ENCODE data around the gene ORM2. TPM values are rescaled to one million over a fixed set of nuclear protein-coding genes. Genes with fewer than 3 reads are reported as not detected.

ORM2 gene
- polyA plus RNA-seq, 1 of the 3 experiments (the other 2 are of a cell fraction): not detected

- Histone ChIP-seq H3K9me2 (no peaks in the 10 kb centered on the region), H3K27ac (ENCODE audit: low read depth in 2 of 2, low read length in 1 of 2) (no peak overlapping the region)
- CTCF ChIA-PET: interaction anchor here (0.7 to 1.1 kb wide), 3 partner anchors 27 to 73 kb away, joined by 3 to 4 read pairs (median 3); no protein-coding TSS in a partner anchor
Measured at GRCh38 chr9:114336699-114337395, 7.2 kb downstream of the ORM2 start.

GRCh38 chr9:114338187-114338586 is 8.5 kb downstream of the ORM2 start:
- ChIA-PET CTCF (interaction anchor here (0.6 to 0.9 kb wide), 3 partner anchors 27 to 316 kb away, joined by 3 read pairs; no protein-coding TSS in a partner anchor), POLR2A (no interaction called here)
- Histone ChIP-seq H4K20me1 (ENCODE audit: insufficient read depth) (no peaks in the 10 kb centered on the region), H3F3A (replicated peaks; ENCODE audit: insufficient read depth) (no peaks in the 10 kb centered on the region), H3K36me3 (replicated peaks in 1 of 2; ENCODE audit: control insufficient read depth in 1 of 2, insufficient read depth in 2 of 2, low read length in 1 of 2) (no peaks in the 10 kb centered on the region), H3K4me1 (ENCODE audit: control insufficient read depth in 1 of 2, insufficient read depth in 2 of 2, low read depth in 1 of 2, low read length in 1 of 2) (peaks cover 0 to under 1% of the 10 kb centered on the region in 2 experiments; a peak in 1 of 4 replicates), H3K9me3 (no peaks in the 10 kb centered on the region), H3K27ac (ENCODE audit: low read depth in 2 of 2, low read length in 1 of 2) (no peak overlapping the region), H2AFZ (ENCODE audit: low read depth) (no peak overlapping the region), H3K9me2 (no peaks in the 10 kb centered on the region), H3K9ac (no peak overlapping the region), H3K79me2 (ENCODE audit: insufficient read depth) (no peaks in the 10 kb centered on the region), H3K4me3 (ENCODE audit: low read depth in 2 of 2, low read length in 1 of 2) (no peak overlapping the region), H3K4me2 (no peak overlapping the region), H3K27me3 (ENCODE audit: insufficient read depth) (no peaks in the 10 kb centered on the region)
- 79% methylated on average over 2 of the region's 2 CpGs for WGBS (ENCODE audit: low lambda C conversion rate)
- no peak for DNase-seq
- no peak for TF ChIP-seq YY1 (IDR thresholded peaks at IDR 0.05; ENCODE audit: low read depth)
- TF ChIP-seq CTCF (IDR thresholded peaks at IDR 0.05): no peak
- no peak for TF ChIP-seq PBX3 (IDR thresholded peaks at IDR 0.05)
- TF ChIP-seq RAD21 (IDR thresholded peaks at IDR 0.05; ENCODE audit: low read length): no peak
- no peak for TF ChIP-seq RXRA (IDR thresholded peaks at IDR 0.05; ENCODE audit: borderline replicate concordance, low read depth)
- no peak for TF ChIP-seq MAX (IDR thresholded peaks at IDR 0.05; ENCODE audit: low read depth)
- TF ChIP-seq FOSL2 (IDR thresholded peaks at IDR 0.05; ENCODE audit: borderline replicate concordance, low read depth): no peak
- TF ChIP-seq TAF1 (IDR thresholded peaks at IDR 0.05; ENCODE audit: borderline replicate concordance, low read depth, low read length): no peak
- TF ChIP-seq GABPA (IDR thresholded peaks at IDR 0.05; ENCODE audit: low read depth): no peak
- no peak for TF ChIP-seq JUND (IDR thresholded peaks at IDR 0.05)

More at GRCh38 chr9:114336699-114337395, 7.2 kb downstream of the ORM2 start:
- Histone ChIP-seq H3K4me1 (ENCODE audit: control insufficient read depth in 1 of 2, insufficient read depth in 2 of 2, low read depth in 1 of 2, low read length in 1 of 2) (no peaks in the 10 kb centered on the region), H4K20me1 (ENCODE audit: insufficient read depth) (no peaks in the 10 kb centered on the region), H3K9me3 (no peaks in the 10 kb centered on the region), H3K27me3 (ENCODE audit: insufficient read depth) (no peaks in the 10 kb centered on the region), H3K9ac (no peak overlapping the region), H2AFZ (ENCODE audit: low read depth) (no peak overlapping the region), H3K36me3 (replicated peaks in 1 of 2; ENCODE audit: control insufficient read depth in 1 of 2, insufficient read depth in 2 of 2, low read length in 1 of 2) (no peaks in the 10 kb centered on the region), H3K4me2 (no peak overlapping the region), H3K79me2 (ENCODE audit: insufficient read depth) (no peaks in the 10 kb centered on the region), H3K4me3 (ENCODE audit: low read depth in 2 of 2, low read length in 1 of 2) (no peak overlapping the region), H3F3A (replicated peaks; ENCODE audit: insufficient read depth) (no peaks in the 10 kb centered on the region)
- WGBS (ENCODE audit: low lambda C conversion rate): 95% methylated on average over 16 of the region's 23 CpGs
- TF ChIP-seq SIN3A (IDR thresholded peaks at IDR 0.05; ENCODE audit: borderline replicate concordance, low read depth, low read length): no peak
- no peak for TF ChIP-seq EP300 (IDR thresholded peaks at IDR 0.05; ENCODE audit: borderline replicate concordance in 1 of 2, low read depth in 1 of 2, low read length in 1 of 2)
- no peak for TF ChIP-seq USF2 (IDR thresholded peaks at IDR 0.05; ENCODE audit: borderline replicate concordance, low read depth, low read length)
- TF ChIP-seq RXRA (IDR thresholded peaks at IDR 0.05; ENCODE audit: borderline replicate concordance, low read depth): no peak
- no peak for TF ChIP-seq NRF1 (IDR thresholded peaks at IDR 0.05; ENCODE audit: low read depth, low read length)
- TF ChIP-seq PBX3 (IDR thresholded peaks at IDR 0.05): no peak
- TF ChIP-seq ZBTB33 (IDR thresholded peaks at IDR 0.05; ENCODE audit: borderline replicate concordance, low read depth): no peak
- POLR2A ChIA-PET: no interaction called here
- no peak for DNase-seq

Measured in SK-N-SH (cell line).